Measurements from ENCODE around the gene SSU72. TPM values are rescaled to one million over a fixed set of nuclear protein-coding genes. Genes with fewer than 3 reads are reported as not detected.
"Not testable (repeated sequence)": the region's sequence is repeated elsewhere in the genome, so short reads cannot be mapped to it uniquely, and the experiment has no call there.

The SSU72 gene
- total RNA-seq, 8 experiments from 2014 or later, result 73.2 to 138 (median 95.5) TPM

DNA sequence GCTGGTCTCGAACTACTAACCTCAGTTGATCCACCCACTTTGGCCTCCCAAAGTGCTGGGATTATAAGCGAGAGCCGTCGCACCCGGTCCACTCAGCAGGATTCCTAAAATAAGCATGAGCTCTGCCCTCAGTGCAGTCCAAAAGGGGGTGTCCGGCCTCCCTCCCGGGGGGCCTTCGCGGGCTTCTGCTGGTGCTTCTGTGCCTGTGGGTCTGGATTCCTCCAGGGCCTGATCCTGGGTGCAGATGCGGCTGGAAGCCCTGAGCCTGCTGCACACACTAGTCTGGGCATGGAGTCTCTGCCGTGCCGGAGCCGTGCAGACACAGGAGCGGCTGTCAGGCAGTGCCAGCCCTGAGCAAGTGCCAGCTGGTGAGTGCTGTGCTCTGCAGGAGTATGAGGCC lies 57.7 kb downstream of the SSU72 start:
- H3K4me1 ChIP-seq (replicated peaks in 1 of 2); ATAC-seq (replicated peaks in 6 of 8); H3K4me3 ChIP-seq; in situ Hi-C loops (cut with MboI; ENCODE audit: low pct_unique_long_range_greater_than_20kb in 2 of 9, low sequenced_read_pairs in 9 of 9, unreplicated experiment in 9 of 9); H3K27ac ChIP-seq: not testable (repeated sequence)
- 97 to 100% (median 100%) methylated on average over 2 to 9 of the region's 14 CpGs; no CpG with 5 or more reads in 6 of the 10 experiments for WGBS, 10 experiments

DNA sequence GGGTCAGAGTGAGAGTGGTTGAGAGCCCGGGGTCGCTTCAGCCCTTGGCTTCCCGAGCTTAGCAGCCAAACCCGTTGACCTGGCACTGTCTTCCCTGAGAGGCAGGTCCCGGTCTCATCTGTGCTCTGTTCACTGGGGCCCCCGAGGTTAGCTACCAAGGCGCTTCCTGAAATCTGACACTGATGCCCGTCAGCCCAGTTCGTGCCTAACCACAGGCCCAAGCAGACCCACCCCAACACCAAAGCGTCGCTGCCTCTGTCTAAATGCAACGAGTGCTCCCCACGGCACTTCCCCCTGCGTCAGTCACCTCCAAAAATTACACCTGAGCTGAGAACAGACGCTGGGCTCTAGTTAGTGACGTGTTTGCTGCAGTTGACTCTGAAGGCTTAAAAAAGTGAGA lies 60.3 kb downstream of the SSU72 start:
- H3K27ac ChIP-seq; H3K4me1 ChIP-seq (replicated peaks in 1 of 2); H3K4me3 ChIP-seq; in situ Hi-C loops (cut with MboI; ENCODE audit: low pct_unique_long_range_greater_than_20kb in 2 of 9, low sequenced_read_pairs in 9 of 9, unreplicated experiment in 9 of 9); ATAC-seq (replicated peaks in 6 of 8): not testable (repeated sequence)
- 61 to 80% methylated on average over 2 to 5 of the region's 16 CpGs; no CpG with 5 or more reads in 8 of the 10 experiments for WGBS, 10 experiments

GRCh38 chr1:1513675-1514074 lies 61.0 kb downstream of the SSU72 start:
- H3K4me3 ChIP-seq, result peak overlapping the region in 3 of 5 donors; percentile 2 to 24 (median 12)
- in situ Hi-C loops (cut with MboI; ENCODE audit: low pct_unique_long_range_greater_than_20kb in 2 of 9, low sequenced_read_pairs in 9 of 9, unreplicated experiment in 9 of 9); ATAC-seq (replicated peaks in 6 of 8); H3K27ac ChIP-seq; H3K4me1 ChIP-seq (replicated peaks in 1 of 2): not testable (repeated sequence)
- 83% methylated on average over 6 of the region's 18 CpGs; no CpG with 5 or more reads in 9 of the 10 experiments for WGBS, 10 experiments

GRCh38 chr1:1512425-1512824 lies 62.2 kb downstream of the SSU72 start:
- peak overlapping the region in 1 of 2 donors; percentile 76 for H3K27ac ChIP-seq

DNA sequence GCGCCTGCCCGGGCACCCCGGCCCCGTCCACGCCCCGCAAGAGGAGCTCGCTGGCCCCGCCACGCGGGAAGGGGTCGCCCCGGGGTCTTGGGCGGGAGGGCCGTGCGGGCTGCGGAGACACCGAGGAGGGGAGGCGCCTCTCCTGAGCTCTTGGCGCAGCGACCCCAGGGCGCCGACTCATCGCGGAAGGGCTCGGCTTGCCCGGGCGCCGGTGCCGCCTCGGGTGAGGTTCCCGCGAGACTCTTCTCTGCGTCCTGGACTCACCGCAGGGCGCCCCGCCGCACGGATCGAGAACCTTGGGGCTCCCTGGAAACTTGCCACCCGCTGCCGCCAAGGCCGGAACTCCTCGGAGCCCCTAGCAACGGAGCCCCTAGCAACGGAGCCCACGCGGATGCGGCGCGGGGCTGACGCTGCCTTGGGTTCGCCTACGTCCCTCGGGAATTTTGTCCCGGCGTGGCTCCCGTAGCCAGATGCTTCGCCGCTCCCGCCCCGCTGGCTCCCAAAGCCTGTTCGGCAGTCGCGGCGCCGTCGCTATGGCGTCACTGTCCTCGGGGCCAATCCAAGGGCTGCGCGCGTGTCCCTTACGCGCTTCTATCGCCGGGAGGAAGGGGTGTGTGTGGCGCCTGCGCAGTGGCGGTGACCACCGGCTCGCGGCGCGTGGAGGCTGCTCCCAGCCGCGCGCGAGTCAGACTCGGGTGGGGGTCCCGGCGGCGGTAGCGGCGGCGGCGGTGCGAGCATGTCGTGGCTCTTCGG lies 63.0 kb downstream of the SSU72 start, which contains the start of gene ATAD3A:
Gene ATAD3A, plus strand, starts transcription at position 630 of the 753 bp plus-strand sequence. Its CDS starts 107 bp downstream, at position 737.
- peaks cover 7 to 8% of the 10 kb centered on the region in 2 donors for H3K4me1 ChIP-seq (replicated peaks in 1 of 2)
- in situ Hi-C loops (cut with MboI; ENCODE audit: low pct_unique_long_range_greater_than_20kb in 2 of 9, low sequenced_read_pairs in 9 of 9, unreplicated experiment in 9 of 9), result no loop called here
- ATAC-seq (replicated peaks in 6 of 8), result peak; percentile 85 to 94 (median 89)
- H3K27ac ChIP-seq, result peak within 1 kb of the TSS; percentile 83 to 92
- WGBS, 10 experiments, result 0 to 1% (median 0%) methylated on average over 4 to 17 of the region's 99 CpGs; no CpG with 5 or more reads in 5 of the 10 experiments
- H3K4me3 ChIP-seq, result peak within 1 kb of the TSS; percentile 57 to 73 (median 68)

More at GRCh38 chr1:1512425-1512824, 62.2 kb downstream of the SSU72 start:
- peak; percentile 3 to 41 (median 12) for ATAC-seq (replicated peaks in 6 of 8)
- no CpG with 5 or more reads among the region's 52 CpGs for WGBS, 10 experiments
- in situ Hi-C loops (cut with MboI; ENCODE audit: low pct_unique_long_range_greater_than_20kb in 2 of 9, low sequenced_read_pairs in 9 of 9, unreplicated experiment in 9 of 9); H3K4me1 ChIP-seq (replicated peaks in 1 of 2): not testable (repeated sequence)
- H3K4me3 ChIP-seq, result peak overlapping the region; percentile 57 to 73 (median 68)

DNA sequence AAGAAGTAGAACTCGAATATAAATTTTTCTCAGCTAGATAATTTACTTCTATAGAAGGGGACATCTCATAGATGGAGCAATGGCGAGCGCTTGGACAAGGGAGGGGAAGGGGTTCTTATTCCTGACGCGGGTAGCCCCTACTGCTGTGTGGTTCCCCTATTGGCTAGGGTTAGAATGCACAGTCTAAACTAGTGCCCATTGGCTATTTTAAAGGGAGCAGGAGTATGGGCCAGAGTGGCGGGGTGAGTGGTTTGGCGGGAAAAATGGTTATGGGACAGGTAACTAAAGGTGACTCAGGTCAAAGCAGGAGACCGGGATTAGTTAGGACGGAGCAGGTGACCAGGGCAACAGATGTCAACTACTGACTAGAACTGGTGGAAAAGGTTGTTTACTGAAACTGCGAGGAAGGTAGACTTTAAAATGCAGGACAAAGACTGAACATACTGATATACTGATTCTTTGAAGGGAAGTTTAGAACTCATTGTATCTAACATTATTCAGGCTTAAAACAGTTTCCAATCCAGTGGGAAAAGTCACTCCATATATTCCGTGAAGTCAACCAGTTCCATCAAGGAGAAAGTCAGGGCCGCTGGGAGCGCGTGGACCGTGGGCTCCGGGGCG lies 63.6 kb downstream of the SSU72 start:
- peak overlapping the region; percentile 83 to 92 for H3K27ac ChIP-seq
- ATAC-seq (replicated peaks in 6 of 8), result no peak
- peaks cover 8 to 9% of the 10 kb centered on the region in 2 donors for H3K4me1 ChIP-seq (replicated peaks in 1 of 2)
- in situ Hi-C loops (cut with MboI; ENCODE audit: low pct_unique_long_range_greater_than_20kb in 2 of 9, low sequenced_read_pairs in 9 of 9, unreplicated experiment in 9 of 9), result no loop called here
- peak overlapping the region; percentile 57 to 73 (median 68) for H3K4me3 ChIP-seq
- 0 to 36% (median 21%) methylated on average over 2 to 16 of the region's 17 CpGs; no CpG with 5 or more reads in 2 of the 10 experiments for WGBS, 10 experiments

DNA sequence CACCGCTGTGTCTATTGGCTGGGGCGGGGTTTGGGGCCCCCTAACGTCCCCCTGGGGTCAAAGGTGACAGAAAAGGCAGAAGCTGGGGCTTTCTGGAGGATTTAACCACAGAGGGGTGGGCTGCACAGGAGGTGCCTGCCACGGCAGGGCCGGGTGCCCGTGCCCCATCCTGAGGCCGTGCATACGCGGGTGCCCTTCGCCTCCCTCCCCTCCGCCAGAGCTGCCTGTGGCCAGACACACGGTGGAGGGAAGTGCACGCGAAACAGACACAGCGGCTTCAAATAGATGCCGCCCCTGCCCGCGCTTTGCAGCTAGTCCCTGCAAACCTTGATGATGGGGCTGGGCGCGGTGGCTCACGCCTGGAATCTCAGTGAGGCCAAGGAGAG lies 65.2 kb downstream of the SSU72 start:
- H3K27ac ChIP-seq; ATAC-seq (replicated peaks in 6 of 8); in situ Hi-C loops (cut with MboI; ENCODE audit: low pct_unique_long_range_greater_than_20kb in 2 of 9, low sequenced_read_pairs in 9 of 9, unreplicated experiment in 9 of 9); H3K4me3 ChIP-seq: not testable (repeated sequence)
- 90 to 100% methylated on average over 1 to 2 of the region's 21 CpGs; no CpG with 5 or more reads in 8 of the 10 experiments for WGBS, 10 experiments
- H3K4me1 ChIP-seq (replicated peaks in 1 of 2), result peaks cover 14 to 20% of the 10 kb centered on the region in 2 donors

GRCh38 chr1:1508775-1509464 lies 65.7 kb downstream of the SSU72 start:
- in situ Hi-C loops (cut with MboI; ENCODE audit: low pct_unique_long_range_greater_than_20kb in 2 of 9, low sequenced_read_pairs in 9 of 9, unreplicated experiment in 9 of 9); H3K27ac ChIP-seq; ATAC-seq (replicated peaks in 6 of 8); H3K4me3 ChIP-seq: not testable (repeated sequence)
- H3K4me1 ChIP-seq (replicated peaks in 1 of 2), result peaks cover 14 to 22% of the 10 kb centered on the region in 2 donors
- no CpG with 5 or more reads among the region's 34 CpGs for WGBS, 10 experiments

DNA sequence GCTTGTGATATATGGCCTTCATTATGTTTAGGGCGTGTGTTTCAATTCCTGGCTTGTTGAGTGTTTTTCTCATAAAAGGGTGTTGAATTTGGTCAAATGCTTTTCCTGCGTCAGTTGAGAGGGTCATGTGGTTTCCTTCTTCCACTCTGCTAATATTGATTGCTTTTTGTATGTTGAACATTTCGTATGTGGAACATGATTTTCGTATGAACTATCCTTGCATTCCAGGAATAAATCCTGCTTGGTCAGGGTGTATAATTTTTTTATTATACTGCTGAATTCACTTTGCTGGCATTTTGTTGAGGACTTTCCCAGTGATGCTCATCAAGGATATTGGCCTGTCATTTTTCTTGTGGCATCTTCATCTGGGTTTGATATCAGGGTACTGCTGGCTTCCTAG lies 67.4 kb downstream of the SSU72 start:
- no peak overlapping the region for H3K27ac ChIP-seq
- in situ Hi-C loops (cut with MboI; ENCODE audit: low pct_unique_long_range_greater_than_20kb in 2 of 9, low sequenced_read_pairs in 9 of 9, unreplicated experiment in 9 of 9), result no loop called here
- ATAC-seq (replicated peaks in 6 of 8), result no peak
- H3K4me3 ChIP-seq, result no peak overlapping the region
- peaks cover 13 to 22% of the 10 kb centered on the region in 2 donors for H3K4me1 ChIP-seq (replicated peaks in 1 of 2)
- 60 to 92% (median 88%) methylated on average over 1 to 4 of the region's 4 CpGs for WGBS, 10 experiments

DNA sequence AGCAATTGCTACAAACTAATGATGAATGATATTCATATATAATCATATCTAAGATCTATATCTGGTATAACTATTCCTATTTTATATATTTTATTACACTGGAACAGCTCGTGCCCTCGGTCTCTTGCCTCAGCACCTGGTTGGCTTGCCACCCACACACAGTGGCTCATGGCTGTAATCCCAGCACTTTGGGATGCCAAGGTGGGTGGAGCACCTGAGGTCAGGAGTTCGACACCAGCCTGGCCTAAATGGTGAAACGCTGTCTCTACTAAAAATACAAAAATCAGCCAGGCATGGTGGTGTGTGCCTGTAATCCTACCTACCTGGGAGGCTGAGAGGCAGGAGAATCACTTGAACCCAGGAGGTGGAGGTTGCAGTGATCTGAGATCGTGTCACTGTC lies 68.9 kb downstream of the SSU72 start:
- Histone ChIP-seq H3K27ac (peak overlapping the region; percentile 42 to 75), H3K4me1 (replicated peaks in 1 of 2) (peaks cover 10 to 18% of the 10 kb centered on the region in 2 donors), H3K4me3 (peak overlapping the region in 1 of 5 donors; percentile 2)
- in situ Hi-C loops (cut with MboI; ENCODE audit: low pct_unique_long_range_greater_than_20kb in 2 of 9, low sequenced_read_pairs in 9 of 9, unreplicated experiment in 9 of 9); ATAC-seq (replicated peaks in 6 of 8): not testable (repeated sequence)
- WGBS, 10 experiments, result 80 to 100% (median 94%) methylated on average over 1 to 5 of the region's 5 CpGs; no CpG with 5 or more reads in 3 of the 10 experiments

- peak; percentile 63 to 76 (median 70) for ATAC-seq (replicated peaks in 6 of 8)
- H3K4me3 ChIP-seq, result peak overlapping the region in 1 of 5 donors; percentile 4
- peak overlapping the region; percentile 53 to 75 for H3K27ac ChIP-seq
- in situ Hi-C loops (cut with MboI; ENCODE audit: low pct_unique_long_range_greater_than_20kb in 2 of 9, low sequenced_read_pairs in 9 of 9, unreplicated experiment in 9 of 9), result not testable (repeated sequence)
- H3K4me1 ChIP-seq (replicated peaks in 1 of 2), result peaks cover 7 to 15% of the 10 kb centered on the region in 2 donors
- WGBS, 10 experiments, result 0 to 100% (median 15%) methylated on average over 1 to 6 of the region's 22 CpGs; no CpG with 5 or more reads in 5 of the 10 experiments
These were observed 69.3 kb downstream of the SSU72 start for GRCh38 chr1:1505366-1505798.

GRCh38 chr1:1504777-1505365 lies 69.8 kb downstream of the SSU72 start:
- peak; percentile 18 to 79 (median 62) for ATAC-seq (replicated peaks in 6 of 8)
- Histone ChIP-seq H3K4me1 (replicated peaks in 1 of 2) (peaks cover 7 to 15% of the 10 kb centered on the region in 2 donors), H3K27ac (peak overlapping the region; percentile 53 to 75), H3K4me3 (peak overlapping the region in 1 of 5 donors; percentile 4)
- in situ Hi-C loops (cut with MboI; ENCODE audit: low pct_unique_long_range_greater_than_20kb in 2 of 9, low sequenced_read_pairs in 9 of 9, unreplicated experiment in 9 of 9), result not testable (repeated sequence)
- WGBS, 10 experiments, result 0 to 88% (median 36%) methylated on average over 2 to 9 of the region's 16 CpGs; no CpG with 5 or more reads in 4 of the 10 experiments

Data from motor neuron (in vitro differentiated cells).